ENCODE measurements around the gene ATP11A. TPM values are rescaled to one million over a fixed set of nuclear protein-coding genes. Genes with fewer than 3 reads are reported as not detected.

ATP11A gene
- 22.1 TPM for total RNA-seq

- peak; percentile 90 for DNase-seq
Observed at GRCh38 chr13:112689303-112690245, at the start of gene ATP11A. Gene ATP11A (plus strand): TSS chr13:112690038. CDS start chr13:112690417, 379 bp downstream.

GRCh38 chr13:112641456-112642089, 48.3 kb upstream of the ATP11A start:
- DNase-seq: no peak

- DNase-seq: no peak
Observed at GRCh38 chr13:112642090-112642460, 47.8 kb upstream of the ATP11A start.

GRCh38 chr13:112643759-112644459, 45.9 kb upstream of the ATP11A start:
- no peak for DNase-seq

- DNase-seq: no peak
Observed at GRCh38 chr13:112645327-112645914, 44.4 kb upstream of the ATP11A start.

GRCh38 chr13:112647256-112647655, 42.6 kb upstream of the ATP11A start:
- no peak for DNase-seq

- no peak for DNase-seq
Observed at GRCh38 chr13:112648101-112648500, 41.7 kb upstream of the ATP11A start.

- no peak for DNase-seq
Observed at GRCh38 chr13:112648966-112649690, 40.7 kb upstream of the ATP11A start.

GRCh38 chr13:112651311-112651710, 38.5 kb upstream of the ATP11A start:
- DNase-seq: no peak

GRCh38 chr13:112651750-112652511, 37.9 kb upstream of the ATP11A start:
- DNase-seq: no peak

- DNase-seq: no peak
Observed at GRCh38 chr13:112652512-112653070, 37.2 kb upstream of the ATP11A start.

GRCh38 chr13:112653071-112653470, 36.8 kb upstream of the ATP11A start:
- peak; percentile 20 for DNase-seq

GRCh38 chr13:112655913-112656312, 33.9 kb upstream of the ATP11A start:
- DNase-seq: no peak

GRCh38 chr13:112657850-112658445, 31.9 kb upstream of the ATP11A start:
- DNase-seq: peak; percentile 33

GRCh38 chr13:112658808-112659207, 31.0 kb upstream of the ATP11A start:
- no peak for DNase-seq

- DNase-seq: no peak
Observed at GRCh38 chr13:112661291-112661690, 28.5 kb upstream of the ATP11A start.

GRCh38 chr13:112664501-112665203, 25.2 kb upstream of the ATP11A start:
- no peak for DNase-seq

GRCh38 chr13:112668924-112669323, 20.9 kb upstream of the ATP11A start:
- DNase-seq: no peak

GRCh38 chr13:112669881-112670499, 19.8 kb upstream of the ATP11A start:
- DNase-seq: no peak
